GM18951 (cell line): ENCODE results near the gene GADD45GIP1.

ENCODE experiments used
- POLR2A ChIP-seq: IDR thresholded peaks from 4 replicates; pipeline ENCODE4 v1.6.1; 2011; ENCODE audit warnings: mild to moderate bottlenecking; ENCODE audit not compliant: insufficient read length, insufficient read depth; ENCODE audit errors: extremely low read depth
- in situ Hi-C: fragments of 300-500 bp; cut with MboI; formaldehyde crosslinking; loops from one replicate; pipeline ENCODE4 v1.12.0; 2022; ENCODE audit warnings: low sequenced_read_pairs, mixed read lengths, inconsistent platforms; ENCODE audit not compliant: unreplicated experiment

The GADD45GIP1 gene

DNA sequence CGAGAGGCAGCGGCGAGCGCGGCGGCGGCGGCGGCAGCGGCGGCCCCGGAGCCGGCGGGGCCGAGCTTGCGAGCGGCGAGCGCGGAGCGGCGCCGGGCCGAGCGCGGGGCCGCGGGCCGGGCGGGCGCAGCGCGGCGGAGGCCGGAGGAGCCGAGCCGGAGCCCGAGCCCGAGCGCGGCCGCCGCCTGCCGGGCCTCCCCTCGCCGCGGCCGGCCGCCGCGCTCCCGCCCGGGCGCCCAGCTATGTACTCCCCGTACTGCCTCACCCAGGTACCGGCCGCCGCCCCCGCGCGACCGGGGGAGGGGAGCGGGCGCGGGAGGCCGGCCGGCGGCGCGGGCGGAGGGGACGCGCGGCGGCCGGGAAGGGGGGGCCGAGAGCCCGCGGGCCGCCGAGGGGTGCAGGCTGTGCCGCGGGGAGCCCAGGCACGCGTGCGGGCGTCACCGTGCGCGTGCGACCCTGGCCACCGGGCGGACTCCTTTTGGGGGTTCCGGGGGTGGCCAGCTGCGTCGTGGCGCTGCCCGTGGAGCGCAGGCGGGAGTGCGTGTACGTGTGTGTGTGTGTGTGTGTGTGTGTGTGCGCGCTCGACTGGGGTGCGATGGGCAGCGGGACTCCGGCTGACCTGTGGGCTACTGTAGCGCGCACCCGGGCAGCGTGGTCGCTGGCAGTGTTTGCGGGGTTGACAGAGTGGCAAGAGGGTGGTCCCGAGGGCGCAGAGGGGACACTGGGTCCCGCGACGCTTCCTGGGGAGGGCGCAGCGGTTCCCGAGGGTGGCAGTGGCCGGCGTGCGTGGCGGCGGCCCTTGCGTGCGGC lies 38.8 kb upstream of the GADD45GIP1 start:
- in situ Hi-C loops, result loop anchor here (25.0 kb wide), 1 partner anchor 266 kb away; no protein-coding TSS in a partner anchor
- no peak for TF ChIP-seq POLR2A

DNA sequence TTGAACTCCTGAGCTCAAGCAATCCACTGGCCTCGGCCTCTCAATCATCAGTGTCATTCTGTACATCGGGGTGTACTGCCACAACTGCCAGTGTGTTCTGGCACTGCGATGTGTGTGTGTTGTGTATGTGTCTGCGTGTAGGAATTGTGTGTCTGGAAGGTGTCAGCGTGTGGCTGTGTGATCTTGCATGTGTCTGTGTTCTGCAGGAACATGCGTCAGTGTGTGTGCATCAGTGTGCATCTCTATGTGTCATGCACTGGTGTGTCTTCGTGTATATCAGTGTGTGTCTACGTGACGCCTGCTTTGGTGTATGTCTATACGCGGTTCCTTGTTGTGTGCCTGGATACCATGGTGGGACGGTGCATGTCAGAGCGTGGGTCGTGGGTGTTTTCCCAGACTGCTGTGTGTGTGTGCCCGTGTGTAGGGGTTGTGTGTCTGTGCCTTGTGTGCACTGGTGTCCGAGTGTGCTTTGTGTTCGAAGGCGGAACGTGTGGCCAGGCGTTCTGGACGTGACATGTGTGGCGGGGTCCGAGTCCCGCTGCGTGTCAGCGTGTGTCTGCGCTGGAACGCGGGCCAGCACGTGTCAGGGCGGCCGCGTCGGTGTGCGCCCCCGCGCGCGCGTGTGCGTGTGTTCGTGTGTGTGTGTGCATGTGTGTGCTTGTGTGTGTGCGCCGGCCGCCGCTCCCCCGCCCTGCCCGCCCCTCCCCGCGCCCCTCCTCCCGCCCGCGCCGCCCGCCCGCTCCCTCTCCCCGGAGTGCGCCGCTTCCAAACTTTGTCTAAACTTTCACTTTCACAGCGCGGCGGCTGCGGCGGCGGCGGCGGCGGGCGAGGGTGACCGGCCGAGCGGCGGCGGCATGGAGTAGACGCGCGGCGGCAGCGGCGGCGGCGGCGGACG lies 37.9 kb upstream of the GADD45GIP1 start, which contains the start of gene NFIX:
Gene NFIX (plus strand): TSS at position 775 of the 895 bp plus-strand sequence. CDS start 363 bp downstream, outside the sequence.
- in situ Hi-C loops, result loop anchor here (25.0 kb wide), 1 partner anchor 267 kb away; no protein-coding TSS in a partner anchor
- no peak for TF ChIP-seq POLR2A

DNA sequence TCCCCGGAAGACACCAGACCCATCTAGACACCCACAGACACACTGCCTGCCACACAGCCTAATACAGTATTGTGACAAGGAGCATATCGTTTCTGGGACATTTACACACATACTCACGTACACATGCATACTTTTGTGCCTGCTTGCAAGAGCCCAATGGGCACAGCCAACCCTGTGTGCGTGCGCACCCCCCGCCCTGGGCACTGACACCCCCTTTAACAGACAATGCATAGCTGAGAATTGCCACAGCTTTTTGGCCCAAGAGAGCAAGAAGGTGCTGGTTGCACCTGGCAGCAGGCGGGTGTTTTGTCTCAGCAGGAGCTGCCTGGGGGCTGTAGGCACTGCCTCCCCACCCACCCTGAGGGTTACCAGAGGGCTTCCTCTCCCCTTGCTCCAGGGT lies 36.5 kb upstream of the GADD45GIP1 start:
- in situ Hi-C loops, result loop anchor here (25.0 kb wide), 1 partner anchor 269 kb away; no protein-coding TSS in a partner anchor
- TF ChIP-seq POLR2A, result no peak

DNA sequence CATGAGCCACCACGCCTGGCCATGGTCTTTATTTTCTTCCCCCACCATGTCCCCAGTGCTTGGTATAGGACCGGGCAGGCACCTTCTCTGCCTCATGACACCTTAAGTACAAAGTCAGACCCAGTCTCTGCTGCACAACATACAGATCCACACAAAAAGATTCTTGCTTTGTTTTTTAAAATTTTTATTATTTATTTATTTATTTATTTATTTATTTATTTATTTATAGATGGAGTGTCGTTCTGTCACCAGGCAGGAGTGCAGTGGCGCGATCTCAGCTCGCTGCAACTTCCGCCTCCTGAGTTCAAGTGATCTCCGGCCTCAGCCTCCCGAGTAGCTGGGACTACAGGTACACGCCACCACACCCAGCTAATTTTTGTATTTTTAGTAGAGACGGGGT lies 35.7 kb upstream of the GADD45GIP1 start:
- TF ChIP-seq POLR2A, result no peak
- in situ Hi-C loops, result loop anchor here (25.0 kb wide), 1 partner anchor 270 kb away; no protein-coding TSS in a partner anchor

DNA sequence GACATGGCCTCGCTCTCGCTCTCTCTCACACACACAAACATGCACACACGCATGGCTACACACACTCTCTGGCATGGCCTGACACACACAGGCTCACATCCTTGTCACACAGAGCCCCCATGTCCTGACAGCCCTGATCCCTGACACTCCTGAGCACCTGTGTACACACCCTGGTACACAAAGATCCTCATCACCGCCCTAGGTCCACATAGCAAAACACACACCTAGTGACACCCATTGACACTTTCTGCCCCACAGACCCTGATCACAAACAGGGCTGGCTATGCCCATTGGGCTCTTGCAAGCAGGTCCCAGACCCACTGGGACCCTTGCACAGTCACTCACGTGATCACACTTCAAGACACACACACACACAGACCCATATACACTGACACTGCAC lies 34.3 kb upstream of the GADD45GIP1 start:
- TF ChIP-seq POLR2A, result no peak
- in situ Hi-C loops, result loop anchor here (25.0 kb wide), 1 partner anchor 271 kb away; no protein-coding TSS in a partner anchor

DNA sequence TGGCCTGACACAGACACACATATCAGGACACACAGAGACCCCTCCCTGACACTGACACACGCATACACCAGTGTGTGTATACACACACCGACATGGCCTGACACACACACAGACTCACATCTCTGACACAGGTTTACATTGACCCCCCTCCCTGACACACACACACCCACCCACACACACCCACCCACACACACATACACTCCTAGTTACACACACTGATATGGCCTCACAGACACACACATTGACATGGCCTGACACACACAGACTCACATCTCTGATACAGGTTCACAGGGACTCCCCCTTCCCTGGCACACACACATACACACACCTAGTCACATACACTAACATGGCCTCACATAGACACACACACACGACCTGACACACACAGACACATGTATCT lies 33.8 kb upstream of the GADD45GIP1 start:
- no peak for TF ChIP-seq POLR2A
- in situ Hi-C loops, result loop anchor here (25.0 kb wide), 1 partner anchor 271 kb away; no protein-coding TSS in a partner anchor

DNA sequence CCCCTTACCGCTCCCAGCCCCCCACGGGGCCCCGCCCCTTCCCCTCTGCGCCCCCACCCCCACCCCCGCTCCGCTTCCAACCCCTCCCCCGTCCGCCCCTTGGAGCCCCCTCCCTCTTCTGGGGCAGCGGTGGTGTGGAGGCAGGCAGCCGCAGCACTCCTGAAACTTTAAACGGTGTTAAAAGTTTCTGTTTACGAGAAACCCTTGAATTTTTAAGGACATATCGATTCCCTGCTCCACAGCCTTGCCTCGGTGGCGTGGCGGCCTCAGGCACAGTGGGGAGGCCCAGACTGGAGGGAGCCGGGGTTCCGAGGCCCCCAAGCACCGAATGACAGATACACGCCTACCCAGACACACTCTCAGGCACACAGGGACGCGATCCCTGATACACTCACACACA lies 33.4 kb upstream of the GADD45GIP1 start:
- TF ChIP-seq POLR2A, result no peak
- in situ Hi-C loops, result loop anchor here (25.0 kb wide), 1 partner anchor 272 kb away; no protein-coding TSS in a partner anchor

DNA sequence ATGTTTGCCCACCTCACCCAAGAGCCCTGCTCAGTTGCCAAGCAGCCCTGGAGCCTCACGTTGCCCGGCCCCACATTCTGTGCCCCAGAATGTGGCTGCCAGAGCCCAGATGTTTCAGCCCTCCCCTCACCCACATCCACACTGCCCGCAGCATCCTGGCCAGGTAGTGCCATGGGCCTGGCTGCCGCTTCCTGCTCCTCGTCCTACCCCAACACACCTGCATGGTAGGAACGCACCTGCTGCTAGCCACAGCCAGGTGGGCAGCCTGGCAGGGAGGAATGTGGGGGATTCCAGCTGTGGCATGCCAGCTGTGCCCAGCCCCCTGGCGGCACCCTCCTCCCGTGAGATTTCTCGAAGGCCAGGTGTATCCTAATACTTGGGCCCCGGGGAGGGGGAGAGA lies 30.8 kb upstream of the GADD45GIP1 start:
- TF ChIP-seq POLR2A, result no peak
- in situ Hi-C loops, result loop anchor here (25.0 kb wide), 1 partner anchor 275 kb away; no protein-coding TSS in a partner anchor

DNA sequence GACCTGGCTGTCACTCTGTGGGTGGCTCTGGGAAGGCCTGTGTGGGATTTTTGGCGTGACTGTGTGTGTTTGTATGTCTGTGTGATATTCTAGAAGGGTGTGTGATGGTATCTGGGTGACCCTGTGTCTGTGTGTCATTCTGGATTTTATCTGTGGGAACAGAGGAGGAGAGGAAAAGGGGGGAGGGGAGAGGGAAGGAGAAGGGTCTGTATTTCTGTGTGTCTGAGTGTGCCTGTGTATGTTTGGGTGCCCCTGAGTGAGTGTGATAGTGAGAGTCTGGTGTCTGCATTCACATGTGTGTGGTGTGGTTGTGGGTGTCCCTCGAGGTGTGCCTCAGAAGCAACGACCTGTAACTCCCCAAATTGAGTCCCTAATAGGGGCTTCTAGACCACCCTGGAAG lies 30.2 kb upstream of the GADD45GIP1 start:
- no peak for TF ChIP-seq POLR2A
- in situ Hi-C loops, result loop anchor here (25.0 kb wide), 1 partner anchor 275 kb away; no protein-coding TSS in a partner anchor

DNA sequence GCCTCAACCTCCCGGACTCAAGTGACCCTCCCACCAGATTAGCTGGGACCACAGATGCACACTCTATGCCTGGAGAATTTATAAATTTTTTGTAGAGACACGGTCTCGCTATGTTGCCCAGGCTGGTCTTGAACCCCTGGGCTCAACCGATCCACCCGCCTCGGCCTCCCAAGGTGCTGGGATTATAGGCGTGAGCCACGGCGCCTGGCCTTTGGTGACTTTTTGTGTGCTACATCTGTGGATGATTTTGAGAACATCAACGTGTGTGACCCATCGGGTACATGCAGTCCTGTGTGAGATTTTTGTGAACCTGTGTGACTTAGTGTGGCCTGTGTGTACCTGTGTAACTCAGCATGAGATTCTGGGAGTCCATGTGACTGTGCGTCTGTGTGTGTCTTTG lies 29.7 kb upstream of the GADD45GIP1 start:
- no peak for TF ChIP-seq POLR2A
- in situ Hi-C loops, result loop anchor here (25.0 kb wide), 1 partner anchor 276 kb away; no protein-coding TSS in a partner anchor

DNA sequence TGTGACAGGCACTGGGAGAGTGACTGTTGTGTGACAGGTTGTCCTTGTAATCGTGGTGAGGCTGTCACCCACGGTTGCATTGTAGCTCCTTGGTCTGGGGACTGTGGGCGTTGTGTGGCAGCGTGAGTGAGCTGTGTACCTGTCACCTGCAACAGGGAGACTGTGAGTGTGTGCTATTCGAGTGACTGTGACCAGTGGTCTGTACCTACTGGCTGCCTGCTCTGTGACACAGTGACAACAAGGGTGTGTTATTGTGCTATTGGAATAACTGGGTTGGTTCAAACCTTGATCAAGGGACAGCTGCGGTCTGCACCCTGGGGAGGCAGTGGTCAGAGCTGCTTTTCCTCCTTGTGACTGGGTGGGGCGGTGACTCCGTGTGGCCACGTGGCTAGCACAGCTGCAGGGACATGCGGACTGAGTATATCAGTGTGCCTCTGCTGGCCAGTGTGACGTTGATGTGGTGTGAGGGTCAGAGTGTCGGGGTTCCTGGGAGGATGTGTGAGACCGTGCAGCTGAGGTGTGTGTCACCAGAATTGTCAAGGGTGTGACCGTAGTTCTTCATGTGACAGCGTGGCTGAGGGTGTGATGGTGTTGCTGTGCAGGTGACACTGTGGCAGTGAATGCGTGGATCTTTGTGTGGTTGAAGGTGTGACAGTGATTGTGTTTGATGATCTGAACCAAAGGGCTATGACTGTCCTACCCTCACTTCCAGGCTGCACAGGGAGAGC lies 28.2 kb upstream of the GADD45GIP1 start:
- TF ChIP-seq POLR2A, result no peak
- in situ Hi-C loops, result loop anchor here (25.0 kb wide), 1 partner anchor 277 kb away; no protein-coding TSS in a partner anchor

DNA sequence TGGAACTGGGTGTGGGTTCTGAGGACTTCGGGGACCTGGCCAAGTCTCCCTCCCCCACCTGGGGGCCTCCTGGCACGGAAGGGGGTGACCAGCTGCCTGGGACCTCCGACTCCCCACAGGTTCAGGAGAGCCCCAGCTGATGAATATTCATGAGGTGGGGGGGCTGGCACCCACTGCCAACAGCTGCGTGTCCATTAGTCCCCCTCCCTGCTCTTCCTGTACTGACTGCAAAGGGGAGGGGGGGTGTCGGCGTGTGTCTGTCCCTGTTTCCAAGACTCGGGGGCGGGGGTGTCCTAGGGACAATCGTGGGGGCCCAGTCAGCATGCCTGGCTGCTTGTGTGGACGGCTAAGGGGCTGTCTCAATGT lies 27.6 kb upstream of the GADD45GIP1 start:
- no peak for TF ChIP-seq POLR2A
- in situ Hi-C loops, result loop anchor here (25.0 kb wide), 1 partner anchor 278 kb away; no protein-coding TSS in a partner anchor
